GM21529 (cell line): ENCODE results near the gene FAM107B.
"Not testable (repeated sequence)": the region's sequence is repeated elsewhere in the genome, so short reads cannot be mapped to it uniquely, and the experiment has no call there.

ENCODE experiments used
- ATAC-seq: cut with Tn5 transposase; IDR thresholded peaks from one replicate; pipeline ENCODE4 v1.9.1; 2021; ENCODE audit not compliant: unreplicated experiment

The FAM107B gene

DNA sequence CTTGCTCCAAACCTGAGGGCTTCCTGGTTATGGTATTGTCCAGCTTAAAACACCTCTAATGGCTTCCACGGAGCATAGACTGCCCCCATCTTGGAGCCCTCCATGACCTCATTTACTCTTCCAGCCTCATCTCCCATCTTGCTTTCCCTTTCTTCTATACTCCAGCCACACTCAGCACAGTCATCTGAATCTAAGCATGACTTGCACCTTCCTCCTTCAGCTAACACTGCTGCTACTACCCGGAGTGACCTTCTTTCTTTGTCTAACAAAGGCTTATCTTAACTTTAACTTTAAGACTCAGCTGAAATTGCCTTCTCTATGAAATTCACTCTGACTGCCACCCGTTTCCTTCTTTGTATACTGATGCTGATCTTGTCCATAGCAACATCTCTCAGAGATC is 135.1 kb downstream of the FAM107B start:
- no peak for ATAC-seq

DNA sequence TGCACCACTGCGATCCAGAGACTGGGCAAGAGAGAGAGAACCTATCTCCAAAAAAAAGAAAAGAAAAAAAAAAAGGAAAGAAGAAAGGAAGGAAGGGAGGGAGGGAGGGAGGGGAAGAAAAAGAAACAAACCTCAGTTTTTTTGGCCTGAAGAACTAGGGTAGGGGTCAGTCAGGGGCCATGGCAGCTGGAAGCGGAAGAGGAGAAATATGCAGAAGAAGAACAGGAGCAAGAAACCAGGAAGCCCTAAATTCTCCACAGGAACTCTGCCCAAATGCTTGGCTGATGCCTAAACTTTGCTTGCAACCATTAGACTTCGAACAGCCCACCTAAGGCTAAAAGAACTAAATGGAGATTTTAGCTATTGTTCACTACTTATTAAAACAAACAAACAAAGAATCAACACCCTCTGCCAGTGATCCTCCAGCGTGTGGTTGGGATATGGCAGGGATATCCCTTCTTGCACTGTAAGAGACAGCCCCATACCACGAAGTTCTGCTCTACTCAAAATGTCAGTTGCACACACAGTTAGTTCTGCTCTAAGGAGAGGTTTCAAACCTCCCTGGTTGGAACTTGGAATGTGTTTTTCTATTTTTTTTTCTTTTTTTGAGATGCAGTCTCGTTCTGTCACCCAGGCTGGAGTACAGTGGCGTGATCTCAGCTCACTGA is 139.5 kb downstream of the FAM107B start:
- no peak for ATAC-seq

DNA sequence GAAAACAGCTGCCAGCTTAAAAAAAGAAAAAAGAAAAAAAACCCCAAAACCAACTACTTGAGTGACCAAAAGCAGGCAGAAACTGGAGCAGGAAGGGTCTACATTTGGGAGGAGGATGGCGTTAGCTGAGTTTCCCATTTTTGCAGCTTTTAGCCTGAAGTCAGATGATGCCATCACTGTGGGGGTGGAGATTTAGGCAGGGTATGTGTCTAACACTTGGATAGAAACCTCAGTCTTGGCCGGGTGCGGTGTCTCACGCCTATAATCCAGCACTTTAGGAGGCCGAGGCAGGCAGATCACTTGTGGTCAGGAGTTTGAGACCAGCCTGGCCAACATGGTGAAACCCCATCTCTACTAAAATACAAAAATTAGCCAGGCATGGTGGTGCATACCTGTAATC is 140.1 kb downstream of the FAM107B start:
- ATAC-seq, result not testable (repeated sequence)

DNA sequence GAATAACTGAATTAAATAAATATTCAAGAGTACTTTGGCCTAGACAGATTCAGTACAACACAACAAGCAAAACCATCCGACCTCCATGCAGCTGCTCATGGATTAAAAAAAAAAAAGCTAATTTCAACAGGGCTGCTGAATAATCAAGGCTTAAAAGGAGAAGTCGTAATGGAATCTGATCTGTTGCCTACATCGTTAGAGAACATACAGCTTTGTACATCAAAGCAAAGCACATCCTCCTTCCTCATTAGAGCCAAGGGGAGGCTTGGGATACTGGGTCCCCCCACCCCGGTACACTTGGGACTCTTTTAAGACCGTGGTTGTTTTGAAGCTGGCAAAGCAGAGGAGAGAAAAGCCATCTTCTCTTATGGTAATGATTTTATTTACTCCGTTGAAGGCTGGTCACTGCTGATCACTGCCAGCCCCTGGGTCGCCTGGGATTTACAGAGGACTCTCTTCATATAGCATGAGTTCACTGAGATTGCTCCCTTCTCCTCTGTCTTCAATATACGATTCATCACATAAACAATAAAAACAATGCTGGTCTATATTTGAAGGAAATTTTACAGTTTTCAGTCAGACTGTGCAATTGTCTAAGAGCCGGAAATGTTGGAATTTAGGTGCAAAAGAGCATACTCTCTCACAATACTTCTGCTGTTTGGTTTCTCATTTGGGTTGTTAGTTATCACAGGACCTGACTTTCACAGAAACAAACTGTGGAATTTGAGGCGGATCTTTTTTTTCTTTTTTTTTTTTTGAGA is 148.8 kb downstream of the FAM107B start:
- no peak for ATAC-seq

DNA sequence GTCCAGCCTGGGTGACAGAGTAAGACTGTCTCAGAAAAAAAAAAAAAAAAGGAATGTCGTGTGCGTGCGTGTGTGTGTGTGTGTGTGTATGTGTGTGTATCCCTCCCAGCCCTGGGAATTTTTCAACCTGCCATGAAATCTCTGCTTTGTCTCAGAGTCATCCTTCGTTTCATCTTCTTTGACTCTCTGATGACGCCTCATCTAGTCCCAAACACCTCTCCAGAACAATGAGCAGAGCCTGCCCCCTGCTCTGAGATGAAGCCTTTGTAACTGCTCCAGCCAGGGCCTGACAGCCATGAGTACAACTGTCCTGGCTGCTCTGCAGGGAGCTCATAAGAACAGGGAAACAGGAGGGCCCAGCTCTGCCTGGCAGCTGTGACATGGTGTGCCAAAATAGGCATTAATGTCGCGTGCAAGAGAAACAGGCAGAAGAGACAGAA is 149.5 kb downstream of the FAM107B start:
- no peak for ATAC-seq

DNA sequence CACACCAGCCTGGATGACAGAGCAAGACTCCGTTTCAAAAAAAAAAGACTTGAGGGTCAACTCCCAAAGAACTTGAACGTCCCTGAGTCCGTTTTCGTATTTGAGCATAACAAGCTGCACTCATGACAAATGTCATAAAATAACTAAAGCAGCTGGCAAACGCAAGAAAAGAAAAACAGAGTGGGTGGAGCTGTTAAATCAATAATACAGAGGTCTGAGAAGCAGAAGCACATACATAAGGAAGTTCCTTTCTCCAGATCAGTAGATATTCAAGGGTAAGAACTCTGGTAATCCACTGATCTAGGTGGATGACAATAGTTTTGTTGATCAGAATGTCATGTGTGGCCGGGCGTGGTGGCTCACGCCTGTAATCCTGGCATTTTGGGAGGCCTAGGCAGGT is 150.1 kb downstream of the FAM107B start:
- no peak for ATAC-seq

DNA sequence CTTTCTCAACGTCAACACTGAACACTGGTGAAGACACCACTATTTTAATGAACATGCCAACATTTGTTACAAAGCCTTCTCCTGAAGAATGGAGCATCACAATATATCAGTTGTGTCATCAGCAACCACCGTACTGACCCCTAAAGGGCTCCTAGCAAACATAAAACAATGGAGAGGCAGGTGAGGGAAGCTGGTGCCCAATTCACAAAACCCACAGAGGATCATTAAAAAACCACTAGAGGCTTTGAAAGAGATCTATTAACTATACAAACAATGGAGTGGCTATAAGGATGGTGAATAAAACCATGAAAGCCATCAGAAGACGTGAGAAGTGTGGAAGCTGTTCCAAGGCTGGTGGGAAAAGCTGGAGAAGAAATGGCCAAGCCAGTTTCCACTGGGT is 150.8 kb downstream of the FAM107B start:
- no peak for ATAC-seq

DNA sequence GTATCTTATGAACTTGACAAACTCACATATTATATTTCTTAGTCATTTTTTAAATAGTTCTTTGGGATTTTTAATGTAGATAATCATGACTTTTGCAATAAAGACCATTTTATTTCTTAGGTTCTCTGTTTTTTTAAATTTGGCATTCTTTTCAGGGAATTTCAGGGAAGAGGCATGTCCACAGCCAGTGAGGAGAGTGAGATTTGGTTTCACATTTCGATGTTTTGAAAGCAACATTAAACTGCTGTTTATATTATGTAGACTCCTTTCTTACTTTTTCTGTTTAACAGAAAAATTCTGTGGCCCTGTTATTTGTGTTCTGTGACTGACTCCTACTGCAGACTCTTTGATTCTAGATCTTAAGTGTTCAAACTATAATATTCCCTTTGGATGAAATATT is 153.7 kb downstream of the FAM107B start:
- ATAC-seq, result no peak

DNA sequence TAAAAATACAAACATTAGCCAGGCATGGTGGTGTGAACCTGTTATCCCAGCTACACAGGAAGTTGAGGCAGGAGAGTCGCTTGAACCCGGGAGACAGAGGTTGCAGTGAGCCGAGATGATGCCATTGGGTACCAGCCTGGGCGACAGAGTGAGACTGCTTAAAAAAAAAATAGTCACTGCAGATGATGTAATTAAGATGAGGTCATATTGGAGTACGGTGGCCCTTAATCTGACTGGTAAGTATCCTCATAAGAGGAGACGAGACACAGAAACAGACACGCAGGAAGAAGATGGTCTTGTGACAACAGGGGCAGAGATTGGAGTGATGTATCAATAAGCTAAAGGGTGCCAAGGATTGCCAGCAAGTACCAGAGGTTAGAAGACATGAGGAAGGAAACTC is 156.0 kb downstream of the FAM107B start:
- ATAC-seq, result no peak

DNA sequence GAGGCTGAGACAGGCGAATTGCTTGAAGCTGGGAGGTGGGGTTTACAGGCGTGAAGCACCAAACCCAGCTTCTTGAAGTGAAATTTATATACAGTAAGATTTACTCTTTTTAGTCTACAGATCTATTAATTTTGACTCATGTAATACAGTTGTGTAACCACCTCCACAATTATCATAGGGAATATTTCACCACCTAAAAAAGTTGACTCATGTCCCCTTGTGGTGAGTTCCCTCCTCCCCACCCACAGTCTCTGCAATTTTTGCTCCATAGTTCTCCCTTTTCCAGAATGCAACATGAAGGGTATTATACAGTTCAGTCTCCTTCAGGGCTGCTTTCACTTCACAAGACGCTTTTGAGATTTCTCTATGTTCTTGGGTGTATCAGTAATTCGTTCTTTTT is 156.8 kb downstream of the FAM107B start:
- no peak for ATAC-seq

DNA sequence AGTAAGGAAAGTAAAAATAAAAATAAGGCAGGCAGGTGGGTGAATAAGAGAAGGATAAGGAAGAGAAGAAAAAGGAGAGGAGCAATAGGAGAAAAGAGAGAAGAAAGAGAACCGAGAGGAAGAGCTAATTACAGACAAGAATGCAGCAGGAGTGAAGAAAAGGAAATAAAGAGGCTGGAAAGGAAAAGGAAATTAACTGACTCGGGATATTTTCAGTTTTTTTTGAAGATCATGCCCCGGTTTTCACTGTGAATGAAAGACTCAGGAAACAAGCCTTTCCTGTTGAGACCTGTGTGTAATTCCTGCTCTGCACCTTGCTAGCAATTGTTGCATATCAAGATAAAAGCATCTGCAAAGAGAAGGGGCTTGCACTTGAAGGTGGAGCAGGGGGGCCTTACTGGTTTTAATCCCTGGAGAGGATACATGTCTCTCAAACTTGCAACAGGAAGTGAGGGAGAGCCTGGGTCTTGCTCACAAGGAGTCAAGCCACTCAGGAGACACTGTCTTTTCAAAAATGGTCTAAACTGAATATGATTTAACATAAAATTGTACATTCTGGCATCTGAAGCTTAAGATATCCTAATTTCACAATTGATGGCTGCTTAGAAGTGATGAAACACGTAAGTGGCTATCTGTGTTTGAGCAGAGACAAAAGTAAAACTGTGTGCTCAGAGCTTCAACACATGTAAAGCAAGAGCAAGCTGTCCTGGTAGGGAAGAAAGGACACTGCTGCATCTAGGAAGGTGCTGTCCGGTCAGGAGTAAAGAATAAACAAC is 157.6 kb downstream of the FAM107B start:
- no peak for ATAC-seq

DNA sequence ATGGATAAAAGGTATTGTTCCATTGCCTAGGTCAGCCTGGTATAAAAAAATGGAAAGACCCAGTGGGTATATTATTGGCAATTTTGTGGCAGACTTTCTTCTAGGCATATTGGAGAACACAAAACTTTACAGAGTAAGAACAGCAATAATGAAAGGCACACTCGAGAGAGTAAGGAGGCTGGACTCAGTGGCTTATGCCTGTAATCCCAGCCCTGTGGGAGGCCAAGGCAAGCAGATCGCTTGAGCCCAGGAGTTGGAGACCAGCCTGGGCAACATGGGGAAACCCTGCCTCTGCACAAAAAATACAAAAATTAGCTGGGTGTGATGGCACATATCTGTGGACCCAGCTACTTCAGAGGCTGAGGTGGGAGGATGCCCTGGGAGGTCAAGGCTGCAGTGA is 158.2 kb downstream of the FAM107B start:
- ATAC-seq, result no peak

DNA sequence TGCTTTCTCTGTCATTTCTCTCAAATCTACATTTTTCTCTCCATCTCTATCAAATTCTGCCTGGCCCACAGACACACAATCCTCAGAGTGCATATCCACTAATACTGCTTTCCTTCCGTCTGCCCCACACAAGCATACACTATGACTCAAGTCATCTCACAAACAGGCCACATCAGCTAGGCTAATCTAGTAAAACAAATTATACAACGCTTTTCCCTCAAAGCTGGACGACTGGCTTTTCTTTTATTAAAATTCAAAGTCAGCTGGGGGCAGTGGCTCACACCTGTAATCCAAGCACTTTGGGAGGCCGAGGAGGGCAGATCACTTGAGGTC is 161.1 kb downstream of the FAM107B start:
- no peak for ATAC-seq

DNA sequence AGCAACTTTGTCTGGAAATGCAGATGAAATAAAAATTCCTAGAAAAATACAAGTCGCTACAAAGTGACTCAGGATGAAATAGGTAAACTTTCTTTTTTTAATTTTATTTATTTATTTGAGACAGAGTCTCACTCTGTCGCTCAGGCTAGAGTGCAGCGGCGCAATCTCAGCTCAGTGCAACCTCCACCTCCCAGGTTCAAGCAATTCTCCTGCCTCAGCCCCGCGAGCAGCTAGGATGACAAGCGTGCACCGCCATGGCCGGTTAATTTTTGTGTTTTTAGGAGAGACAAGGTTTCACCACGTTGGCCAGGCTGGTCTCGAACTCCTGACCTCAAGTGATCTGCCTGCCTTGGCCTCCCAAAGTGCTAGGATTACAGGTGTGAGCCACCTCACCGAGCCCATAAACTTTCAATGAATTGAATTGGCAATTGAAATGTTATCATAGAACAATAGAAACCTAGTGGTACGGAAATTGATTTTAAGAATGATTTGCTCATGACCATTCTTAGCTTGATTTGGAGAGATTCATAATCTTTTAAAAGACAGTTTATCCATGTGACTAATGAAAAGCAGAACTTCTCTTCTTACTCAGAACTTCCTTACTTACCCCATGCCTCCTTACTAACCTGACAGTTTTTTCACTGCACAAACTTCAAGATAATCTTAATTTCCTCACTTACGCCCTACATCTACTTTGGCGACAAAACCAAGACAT is 161.7 kb downstream of the FAM107B start:
- no peak for ATAC-seq

DNA sequence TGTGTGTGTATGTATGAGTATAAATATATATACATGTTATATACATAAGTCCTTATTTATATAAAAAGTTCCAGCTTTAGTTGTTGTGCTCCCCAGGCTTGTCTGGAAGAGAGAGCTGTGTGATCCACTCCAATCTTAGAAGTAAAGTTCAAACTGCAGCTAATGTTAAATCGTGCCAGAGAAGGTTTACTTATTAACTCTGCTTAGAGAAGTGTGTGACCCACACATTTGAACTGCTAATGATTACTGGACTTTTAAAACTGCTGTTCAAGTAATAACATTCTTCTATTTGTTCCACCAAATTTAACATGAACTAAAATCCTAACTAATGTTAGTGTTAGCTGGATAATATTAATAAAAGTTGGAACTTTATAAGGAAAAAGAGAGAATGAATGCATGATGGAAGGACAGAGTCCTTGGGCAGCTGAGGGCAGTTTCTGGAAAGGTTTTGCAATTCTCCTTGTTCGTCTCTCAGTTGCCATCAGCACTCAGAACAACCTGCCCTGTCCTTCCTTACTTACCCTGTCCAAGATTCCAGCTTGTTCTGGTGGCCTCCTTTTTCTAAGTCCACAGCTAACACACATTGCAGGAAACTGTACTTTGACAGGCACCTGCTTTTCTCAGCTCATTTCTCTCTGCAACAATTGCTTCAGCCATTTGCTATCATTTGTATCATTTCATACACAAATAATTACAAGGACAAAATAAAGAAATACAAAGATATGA is 162.6 kb downstream of the FAM107B start:
- ATAC-seq, result no peak

DNA sequence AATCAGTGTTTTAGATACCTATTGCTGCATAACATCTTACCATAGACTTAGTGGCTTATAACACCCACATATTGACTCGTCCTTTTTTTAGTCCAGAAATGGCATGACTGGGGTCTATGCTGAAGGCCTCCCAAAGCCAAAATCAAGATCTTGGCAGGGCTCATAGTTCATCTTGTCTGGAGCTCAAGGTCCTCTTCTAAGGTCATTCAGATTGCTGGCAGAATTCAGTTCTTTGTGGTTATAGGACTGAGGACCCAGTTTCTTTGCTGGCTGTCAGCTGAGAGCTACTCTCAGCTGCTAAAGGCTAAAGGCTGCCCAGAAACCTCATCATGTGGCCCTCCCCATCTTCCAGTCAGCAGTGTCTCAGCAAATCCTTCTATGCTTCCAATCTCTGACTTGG is 165.5 kb downstream of the FAM107B start:
- no peak for ATAC-seq

DNA sequence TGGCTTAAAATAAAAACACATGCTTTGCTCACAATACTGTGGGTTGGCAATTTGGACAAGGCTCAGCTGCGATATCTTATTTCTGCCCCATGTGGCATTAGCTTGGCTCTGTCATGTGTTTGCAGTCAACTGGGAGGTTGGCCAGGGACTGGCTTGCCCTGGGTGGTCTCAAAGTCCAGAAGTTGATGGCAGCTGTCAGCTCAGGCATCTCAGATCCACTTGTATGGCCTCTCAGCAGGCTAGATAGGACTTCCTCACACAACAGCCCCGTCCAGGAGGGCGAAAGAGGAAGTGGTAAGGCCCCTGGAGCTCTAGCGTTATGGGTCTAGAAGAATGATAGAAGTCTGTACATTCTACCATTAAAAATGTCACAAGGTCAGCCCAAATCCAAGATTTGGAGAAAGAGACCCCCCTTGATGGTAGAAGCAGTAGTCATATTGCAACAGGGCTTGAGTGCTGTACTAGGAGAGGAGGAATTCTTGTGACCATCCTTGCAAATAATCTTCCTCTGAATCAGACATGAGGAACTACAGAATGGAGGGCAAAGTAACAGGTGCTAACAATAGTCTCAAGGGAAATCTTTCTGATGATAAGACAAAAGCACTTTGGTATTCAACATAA is 166.2 kb downstream of the FAM107B start:
- peak; percentile 35 for ATAC-seq

DNA sequence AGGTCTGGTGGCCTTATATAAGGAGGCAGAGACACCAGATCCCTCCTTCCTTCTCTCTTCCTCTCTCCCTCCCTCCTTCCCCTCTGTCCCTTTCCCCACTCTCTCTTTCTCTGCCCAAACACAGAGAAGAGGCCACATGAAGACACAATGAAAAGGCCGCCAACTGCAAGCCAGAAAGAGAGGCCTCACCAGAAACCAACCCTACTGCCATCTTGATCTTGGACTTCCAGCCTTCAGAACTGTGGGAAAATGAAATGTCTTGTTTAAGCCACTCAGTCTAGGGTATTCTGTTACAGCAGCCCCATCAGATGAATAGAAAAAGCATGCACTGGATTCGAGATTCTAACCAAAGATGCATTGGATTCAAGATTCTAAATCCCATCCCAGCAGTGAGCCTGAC is 168.1 kb downstream of the FAM107B start:
- no peak for ATAC-seq

DNA sequence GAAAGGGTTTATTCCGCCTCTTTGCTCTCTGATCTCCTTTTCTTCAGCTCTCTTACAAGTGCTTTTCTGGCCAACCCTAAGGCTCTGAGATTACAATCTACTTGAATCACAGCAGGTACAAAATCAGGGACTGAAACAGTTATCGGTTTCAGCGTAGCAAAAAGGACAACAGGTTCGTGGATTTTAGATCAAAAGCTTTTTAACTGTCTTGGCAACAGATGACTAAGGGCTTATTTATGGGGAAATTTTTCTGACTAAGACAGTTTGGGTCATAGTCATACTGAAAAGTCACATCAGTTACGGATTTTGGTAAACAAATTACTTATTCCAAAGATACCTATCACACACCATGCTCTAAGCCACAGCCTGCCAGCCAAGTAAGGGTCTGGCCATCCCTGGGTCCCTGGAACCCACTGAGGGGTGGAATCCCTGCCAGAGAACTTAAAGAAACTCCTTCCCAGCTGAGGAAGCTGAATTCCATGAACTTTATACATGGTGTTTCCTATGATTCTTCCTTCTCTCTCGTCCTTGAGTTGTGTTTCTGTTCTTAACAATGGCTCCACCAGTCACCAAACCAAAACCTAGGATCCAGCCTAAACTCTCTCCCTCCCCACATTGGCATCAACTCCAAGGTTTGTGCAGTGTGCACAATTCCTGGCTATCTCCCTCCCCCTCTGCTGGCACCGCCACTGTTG is 169.3 kb downstream of the FAM107B start:
- ATAC-seq, result peak; percentile 44
